UCSD-AML1 (cell line): ENCODE measurements around the gene PDLIM7.
"Not testable (repeated sequence)": the region's sequence is repeated elsewhere in the genome, so short reads cannot be mapped to it uniquely, and the experiment has no call there.

Experiments
- DNase-seq: peaks from one replicate; lab custom pipeline; 2025; ENCODE audit not compliant: unreplicated experiment; lab: John Stamatoyannopoulos, UW

The PDLIM7 gene

DNA sequence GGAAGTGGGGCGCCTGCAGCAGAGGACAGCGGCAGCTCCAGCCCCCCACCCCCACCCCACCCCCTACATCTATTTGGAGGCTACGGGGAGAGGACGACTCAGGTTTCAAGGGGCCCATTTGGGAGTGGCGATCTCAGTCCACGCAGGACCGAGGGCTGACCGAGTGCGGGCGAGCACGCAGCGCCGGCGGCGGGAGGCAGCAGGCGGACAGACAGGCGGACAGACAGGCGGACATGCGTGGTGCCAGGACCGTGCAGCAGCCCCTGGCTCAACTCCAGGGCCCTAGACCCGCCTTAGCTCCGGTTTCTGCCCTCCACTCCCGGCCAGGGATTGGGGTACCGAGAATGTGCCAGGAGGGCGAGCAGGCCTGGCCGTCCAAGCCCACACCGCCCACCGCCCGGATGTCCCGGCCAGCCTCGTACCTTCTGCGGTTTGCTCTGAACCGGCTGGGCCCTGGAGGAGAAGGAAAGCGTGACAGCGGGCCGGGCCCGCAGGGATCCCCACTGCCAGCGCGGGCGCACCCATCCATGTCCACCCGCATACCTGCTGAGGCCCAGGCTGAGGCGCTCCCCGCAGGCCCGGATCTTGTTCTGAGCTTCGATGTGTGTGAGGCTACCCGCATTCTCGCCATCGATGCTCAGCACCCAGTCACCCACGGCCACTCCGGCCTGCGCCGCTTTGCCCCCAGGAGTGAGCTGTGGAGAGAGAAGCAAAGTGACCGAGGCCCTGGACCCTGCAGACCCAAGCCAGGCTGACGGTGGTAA lies 5.2 kb downstream of the PDLIM7 start:
- no peak for DNase-seq

DNA sequence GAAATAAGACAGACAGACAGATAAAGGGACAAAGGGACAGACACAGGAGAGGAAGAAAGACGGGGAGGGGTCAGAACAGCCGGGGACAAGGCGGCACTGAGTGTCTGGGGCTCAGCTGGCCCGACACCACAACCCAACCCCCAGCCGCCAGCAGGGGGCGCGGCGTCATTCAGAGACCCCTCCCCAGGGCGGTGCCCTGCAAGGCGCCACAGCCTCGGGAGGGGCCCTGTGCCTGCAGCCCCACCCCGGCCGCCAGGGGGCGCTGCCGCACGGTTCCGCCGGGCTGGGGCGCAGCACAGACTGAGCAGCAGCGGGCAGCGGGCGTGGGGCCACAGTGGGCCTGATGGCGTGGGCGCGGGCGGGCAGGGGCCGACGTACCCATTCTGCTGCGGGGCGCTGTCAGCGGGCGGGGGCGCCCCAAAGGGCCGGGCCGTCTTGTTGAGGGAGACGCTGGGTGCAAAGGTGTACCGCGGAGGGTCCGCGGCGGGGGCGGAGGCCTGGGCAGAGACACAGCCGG lies 5.9 kb downstream of the PDLIM7 start:
- DNase-seq = peak; percentile 59

DNA sequence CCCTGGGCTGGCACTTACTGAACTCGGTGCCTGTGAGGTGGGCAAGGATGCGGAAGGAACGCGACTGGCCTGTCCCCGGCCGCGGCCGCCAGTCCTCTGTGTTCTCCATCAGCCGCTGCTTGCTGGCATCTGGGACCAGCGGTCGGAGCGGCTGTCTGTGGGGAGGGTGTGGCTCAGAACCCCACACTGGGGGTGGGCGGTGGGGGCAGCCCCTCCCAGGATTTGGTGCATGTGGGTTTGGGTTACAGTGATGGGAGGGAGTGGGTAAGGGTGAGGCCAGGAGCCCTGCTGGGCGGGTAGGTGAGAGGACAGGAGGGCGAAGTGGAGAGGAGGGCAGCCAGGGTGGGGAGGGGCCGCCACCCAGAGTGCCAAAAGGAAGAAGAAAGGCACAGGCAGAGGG lies 6.4 kb downstream of the PDLIM7 start:
- DNase-seq = no peak

DNA sequence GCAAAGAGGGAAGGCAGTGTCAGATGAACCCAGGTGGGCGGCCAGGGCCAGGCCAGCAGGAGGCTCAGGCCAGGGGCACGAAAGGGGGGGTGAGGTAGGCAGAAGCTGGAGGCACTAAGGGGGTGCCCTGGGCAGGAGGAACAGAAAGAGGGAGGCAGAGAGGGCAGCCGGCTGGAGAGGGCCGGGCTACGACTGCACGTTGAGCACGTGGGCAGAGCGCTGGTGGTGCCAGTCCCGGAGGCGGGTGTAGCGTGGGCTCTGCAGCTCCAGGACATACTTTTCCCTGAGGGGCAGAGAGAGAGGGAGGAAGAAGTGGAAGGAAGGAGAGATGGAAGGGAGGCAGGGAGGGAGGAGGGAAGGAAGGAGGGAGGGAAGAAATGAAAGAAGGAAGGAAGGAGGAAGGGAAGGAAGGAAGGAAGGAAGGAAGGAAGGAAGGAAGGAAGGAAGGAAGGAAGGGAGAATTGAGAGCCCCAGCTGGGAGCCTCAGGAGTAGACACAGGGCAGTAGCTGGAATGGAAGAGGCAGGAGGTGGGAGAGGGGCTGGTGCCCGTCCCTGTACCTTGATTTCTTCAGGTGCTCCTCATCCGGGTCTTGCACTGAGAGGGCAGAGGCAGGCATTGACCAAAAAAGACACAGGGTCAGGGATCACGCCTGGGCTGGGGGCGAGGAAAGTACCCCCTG lies 7.0 kb downstream of the PDLIM7 start:
- DNase-seq = no peak

DNA sequence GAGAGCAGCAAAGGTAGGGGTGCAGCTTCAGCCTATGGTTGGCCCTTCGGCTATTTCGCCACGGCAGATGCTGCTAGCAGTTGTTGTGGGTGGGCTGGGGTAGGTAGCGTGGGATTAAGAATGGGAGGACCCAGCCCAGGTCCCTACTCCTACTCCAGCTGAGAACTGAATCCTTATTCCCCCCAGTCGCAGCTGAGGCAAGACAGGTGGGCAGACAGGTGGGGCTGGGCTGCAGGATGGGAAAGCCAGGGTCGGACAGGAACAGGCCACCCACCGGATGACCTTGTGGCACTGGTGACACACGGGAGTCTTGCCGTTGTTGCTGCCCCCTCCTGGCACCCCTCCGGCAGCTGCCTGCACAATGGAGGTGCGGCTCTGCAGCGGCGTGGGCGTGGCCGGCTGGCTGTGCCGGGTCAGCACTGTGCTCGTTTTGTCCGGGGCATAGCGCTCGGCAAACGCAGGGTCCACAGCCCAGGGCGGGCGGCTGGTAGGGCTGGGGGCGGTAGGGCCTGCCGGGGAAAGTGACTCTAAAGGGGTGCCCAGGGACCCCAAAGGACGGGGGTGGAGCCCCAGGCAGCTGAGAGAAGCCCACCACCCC lies 8.2 kb downstream of the PDLIM7 start:
- no peak for DNase-seq

DNA sequence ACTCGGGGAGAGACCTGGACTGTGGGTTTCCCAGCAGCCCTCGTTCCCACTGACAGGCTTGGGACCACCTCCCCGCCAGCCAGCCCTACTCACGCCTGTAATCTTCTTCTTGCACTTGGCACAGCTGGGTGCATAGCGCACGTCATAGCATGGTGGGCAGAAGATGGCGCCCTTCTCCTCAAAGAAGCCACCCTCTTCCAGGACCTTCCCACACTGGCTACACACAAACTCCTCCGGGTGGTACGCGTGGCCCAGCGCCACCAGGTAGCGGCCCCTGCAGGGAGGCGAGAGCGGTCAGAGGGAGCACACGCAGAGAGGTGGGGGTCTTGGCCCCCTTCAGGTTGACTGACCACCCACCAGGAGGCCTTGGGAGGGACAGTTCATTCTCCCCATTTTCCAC lies 9.4 kb downstream of the PDLIM7 start:
- DNase-seq = no peak

DNA sequence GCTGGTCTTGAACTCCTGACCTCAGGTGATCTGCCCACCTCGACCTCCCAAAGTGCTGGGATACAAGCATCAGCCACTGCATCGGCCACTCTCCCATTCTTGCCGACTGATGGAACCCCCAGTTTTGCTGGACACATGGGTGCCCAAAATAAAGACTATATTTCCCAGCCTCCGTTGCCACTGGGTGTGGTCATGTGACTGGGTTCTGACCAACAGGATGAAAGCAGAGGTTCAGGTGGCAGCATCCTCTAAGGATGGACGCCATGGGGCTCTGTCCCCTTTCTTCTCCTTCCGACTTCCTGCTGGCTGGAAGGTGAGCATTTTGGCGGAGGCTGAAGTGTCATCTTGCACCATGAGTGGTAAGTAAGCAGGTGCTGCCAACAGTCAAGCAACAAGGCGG lies 10.3 kb downstream of the PDLIM7 start:
- no peak for DNase-seq

DNA sequence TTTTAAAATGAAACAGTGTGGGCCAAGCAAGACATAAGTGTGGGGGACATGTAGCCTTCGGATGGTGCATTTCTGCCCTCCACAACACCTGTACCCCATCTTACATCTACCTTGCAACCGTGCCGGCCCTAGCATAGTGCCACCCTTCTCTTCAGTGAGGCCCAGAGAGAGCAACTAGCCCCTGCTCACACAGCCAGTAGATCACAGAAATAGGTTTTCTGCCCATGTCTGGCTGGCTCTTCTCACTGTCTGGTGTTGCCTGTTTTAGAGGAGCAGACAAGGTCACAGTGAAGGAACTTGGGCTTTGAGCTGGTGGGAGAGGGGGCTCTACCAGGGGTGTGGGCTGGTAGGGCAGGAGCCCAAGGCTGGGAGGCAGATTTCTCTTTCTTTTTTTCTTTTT lies 11.1 kb downstream of the PDLIM7 start:
- no peak for DNase-seq

DNA sequence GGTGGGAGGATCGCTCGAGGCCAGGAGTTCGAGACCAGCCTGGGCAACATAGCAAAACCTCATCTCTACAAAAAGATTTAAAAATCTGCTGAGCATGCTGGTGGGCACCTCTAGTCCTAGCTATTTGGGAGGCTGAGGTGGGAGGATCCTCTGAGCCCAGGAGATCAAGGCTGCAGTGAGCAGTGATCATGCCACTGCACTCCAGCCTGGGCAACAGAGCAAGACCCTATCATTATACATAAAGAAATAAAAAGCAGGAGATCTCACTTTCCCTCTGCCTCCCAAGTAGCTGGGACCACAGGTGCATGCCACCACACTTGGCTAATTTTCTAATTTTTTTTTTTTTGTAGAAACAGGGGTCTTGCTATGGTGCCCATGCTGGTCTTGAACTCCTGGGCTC lies 11.7 kb downstream of the PDLIM7 start:
- DNase-seq = not testable (repeated sequence)

DNA sequence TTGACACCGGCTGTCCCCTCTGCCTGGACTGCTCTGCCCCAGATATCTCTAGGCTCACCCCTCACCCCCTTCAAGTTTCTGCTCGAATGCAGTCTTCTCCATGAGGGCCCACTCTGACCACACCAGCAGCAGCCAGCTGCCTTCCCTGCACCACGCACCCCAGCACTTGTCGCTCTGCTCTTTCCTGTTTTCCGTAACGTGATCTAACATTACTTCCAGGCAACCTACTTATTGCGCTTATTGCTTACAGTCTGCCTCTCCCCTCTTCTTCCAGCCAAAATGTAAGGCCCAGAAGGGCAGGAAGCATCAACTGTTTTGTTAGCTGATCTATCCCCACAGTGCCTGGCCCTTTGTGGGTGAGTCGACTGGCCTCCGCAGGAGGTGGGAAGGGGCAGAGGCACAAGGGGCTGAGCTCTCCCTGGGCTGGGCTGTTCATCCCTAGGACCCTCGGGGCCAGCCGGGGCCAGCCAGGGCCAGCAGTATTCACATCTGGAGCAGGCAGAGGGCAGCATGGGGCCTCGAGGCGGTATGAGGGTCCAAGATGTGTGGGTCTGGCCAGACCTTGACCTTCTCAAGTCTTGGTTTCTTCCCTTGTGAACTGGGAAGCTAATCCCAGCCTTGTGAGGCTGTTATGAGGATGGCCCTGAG lies 12.4 kb downstream of the PDLIM7 start:
- no peak for DNase-seq

DNA sequence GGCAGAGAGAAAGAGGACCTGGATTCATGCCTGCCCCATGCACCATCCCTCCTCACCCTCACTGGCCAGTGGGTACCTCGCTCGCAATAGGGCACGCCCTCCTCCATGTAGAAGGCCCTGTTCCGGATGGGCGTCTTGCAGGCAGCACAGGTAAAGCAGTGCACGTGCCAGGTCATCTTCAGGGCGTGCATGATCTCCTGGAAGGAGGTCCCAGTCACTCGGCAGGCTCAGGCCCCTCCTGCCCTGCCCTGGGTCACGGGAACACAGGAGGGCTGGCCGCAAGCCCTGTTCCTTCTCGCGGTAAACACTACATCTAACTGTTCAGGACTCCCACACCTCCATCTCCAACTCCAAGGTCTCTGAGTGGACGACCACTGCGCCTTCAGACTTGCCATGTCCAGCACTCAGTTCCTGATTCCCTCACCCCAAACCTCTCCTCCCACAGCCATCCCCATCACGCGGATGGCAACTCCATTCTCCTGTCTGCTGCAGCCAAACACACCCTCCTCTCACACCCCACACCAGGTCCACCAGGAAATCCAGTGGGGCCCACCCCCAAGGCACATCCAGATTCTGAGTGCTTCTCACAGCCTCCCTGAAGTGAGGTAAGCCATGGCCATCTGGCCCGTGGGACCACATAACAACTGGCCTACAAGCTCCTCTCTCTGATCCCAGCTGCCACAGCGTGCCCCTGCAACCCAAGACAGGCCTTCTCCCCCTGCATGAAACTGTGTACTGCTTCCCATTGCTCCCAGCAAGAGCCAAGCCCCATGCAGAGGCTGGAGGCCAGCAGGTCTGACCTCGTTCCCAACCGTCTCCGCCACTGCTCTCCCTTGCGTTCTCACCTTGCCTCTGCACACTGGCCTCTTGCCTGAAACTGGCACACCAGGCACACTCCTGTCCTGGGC lies 13.2 kb downstream of the PDLIM7 start:
- DNase-seq = no peak

DNA sequence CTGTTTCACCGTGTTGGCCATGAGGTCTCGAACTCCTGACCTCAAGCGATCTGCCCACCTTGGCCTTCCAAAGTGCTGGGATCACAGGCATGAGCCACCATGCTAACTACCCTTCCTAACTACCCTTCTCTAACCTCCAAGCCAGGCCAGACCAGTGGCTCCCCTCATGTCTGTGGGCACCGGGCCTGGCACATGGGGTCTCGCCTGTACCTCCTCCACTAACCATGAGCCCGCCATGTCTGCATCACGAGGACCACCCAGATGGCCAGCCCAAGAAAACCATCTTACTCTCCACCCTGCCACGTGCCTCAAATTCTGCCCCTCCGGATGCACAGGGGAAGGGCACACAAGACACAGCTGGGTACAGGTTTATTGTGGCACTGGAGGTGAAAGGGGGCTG lies 14.4 kb downstream of the PDLIM7 start:
- DNase-seq = no peak

DNA sequence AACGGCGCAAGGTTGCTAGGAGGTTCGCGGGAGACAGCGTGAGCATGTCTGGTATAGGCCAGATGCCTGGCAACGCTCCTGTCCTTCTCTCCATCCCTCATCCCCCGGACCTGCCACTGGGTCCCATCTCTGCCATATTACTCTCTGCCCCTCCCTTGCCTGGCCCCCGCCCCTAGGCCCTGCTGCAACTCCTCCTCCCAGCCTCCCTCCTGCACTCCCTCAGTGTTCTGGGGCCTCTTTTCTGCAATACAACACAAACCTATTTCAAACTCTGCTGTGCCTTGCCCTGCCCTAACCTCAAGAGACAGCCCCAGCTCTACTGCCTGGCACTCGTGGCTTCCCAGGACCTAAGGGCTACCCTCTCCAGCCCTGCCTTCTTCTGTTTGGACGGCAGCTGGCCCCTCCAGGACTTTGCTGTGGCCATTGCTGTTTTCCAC lies 15.0 kb downstream of the PDLIM7 start:
- no peak for DNase-seq

DNA sequence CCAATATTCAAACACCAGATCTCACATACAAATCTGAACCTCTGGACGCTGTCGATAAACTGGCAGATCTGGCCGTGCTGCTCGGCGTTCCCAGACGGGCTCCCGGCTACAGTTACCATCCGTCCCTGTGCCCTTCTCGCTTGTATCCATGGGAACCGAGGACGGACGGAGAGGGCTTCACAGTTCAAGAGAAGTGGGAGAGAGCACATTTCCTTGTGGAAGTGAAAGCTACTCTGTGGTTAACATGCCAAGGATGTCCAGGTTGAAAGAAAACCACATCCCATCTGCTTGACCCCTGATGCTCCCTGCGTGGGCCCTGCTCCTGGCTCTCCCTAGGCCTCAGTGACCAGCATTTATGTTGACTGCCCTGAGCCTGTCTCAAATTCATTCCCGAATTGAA lies 17.6 kb downstream of the PDLIM7 start:
- DNase-seq = no peak

DNA sequence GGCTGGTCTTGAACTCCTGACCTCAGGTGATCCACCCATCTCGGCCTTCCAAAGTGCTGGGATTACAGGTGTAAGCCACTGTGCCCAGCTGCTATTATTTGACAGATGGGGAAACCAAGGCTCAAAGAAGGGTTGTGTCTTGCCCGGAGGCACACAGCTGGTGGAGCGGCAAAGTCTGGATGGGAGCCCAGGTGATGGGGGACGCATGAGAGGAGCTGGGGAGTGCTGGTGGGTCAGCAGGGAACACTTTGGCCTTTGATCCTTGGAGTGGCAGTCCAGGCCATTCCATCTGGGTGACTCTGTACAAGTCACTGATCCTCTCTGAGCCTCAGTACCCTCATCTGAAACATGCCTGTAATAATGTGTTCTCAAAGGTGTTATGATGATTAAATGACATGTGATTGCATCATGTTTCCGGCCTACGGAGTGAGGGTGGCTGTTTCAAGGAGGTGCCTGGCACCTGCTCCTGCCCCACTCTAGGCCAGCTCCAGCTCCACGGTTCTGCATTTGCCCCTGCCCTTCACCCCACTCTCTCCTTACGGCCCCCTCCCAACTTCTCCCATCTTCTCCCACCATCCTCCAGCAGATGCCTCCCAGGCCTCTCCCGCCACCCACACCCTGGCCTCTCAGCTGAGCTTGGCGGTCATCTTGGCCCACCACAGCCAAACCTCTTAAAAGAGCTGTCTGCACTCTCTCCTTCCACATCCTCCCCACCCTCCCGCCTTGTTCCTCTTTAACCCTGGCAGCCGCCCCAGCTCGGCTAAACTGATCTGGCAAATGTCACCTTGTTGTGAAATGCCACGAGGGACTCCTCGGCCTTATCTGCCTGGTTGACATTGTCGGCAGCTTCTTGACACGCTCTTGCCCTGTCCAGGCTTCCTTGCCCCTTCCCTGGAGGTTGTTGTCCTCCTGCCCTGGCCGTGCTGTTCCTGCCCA lies 18.4 kb downstream of the PDLIM7 start:
- peak; percentile 62 for DNase-seq

DNA sequence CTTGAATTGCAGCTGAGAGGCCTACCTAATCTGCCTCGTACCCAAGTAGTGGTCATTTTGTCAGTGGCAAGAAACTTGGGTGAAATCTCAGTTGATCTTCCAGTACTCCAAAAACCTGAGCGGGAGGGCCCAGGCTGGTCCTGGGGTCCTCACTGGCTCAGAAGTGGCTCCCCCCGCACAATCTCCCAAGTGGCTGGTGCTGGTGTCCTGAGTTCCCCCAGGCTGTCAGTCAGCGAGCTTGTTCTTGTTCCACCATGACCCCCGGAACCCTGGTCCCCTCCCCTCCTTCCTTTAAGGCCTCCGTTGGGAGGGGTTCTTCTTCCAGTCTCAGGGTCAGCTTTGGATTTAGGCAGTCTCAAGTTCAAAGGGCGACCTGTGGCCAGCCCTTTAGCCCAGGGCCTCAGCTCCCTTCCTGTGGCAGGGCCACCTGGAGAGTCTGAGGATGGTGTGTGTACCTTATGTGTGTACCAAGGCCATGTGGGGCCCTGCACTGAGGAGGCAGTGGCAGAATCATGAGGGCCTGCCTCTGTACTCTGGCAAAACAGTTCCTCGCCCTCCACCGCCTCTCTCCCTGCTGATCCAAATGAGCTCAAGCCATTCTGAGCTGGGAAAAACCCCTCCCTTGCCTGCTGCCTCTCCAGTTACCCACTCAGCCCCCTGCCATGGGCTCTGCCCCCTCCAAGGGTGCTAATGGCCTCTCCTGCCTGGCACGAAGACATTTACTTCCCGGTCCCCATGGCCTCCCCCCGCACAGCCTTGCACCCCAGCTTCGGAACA lies 19.5 kb downstream of the PDLIM7 start:
- DNase-seq = no peak

DNA sequence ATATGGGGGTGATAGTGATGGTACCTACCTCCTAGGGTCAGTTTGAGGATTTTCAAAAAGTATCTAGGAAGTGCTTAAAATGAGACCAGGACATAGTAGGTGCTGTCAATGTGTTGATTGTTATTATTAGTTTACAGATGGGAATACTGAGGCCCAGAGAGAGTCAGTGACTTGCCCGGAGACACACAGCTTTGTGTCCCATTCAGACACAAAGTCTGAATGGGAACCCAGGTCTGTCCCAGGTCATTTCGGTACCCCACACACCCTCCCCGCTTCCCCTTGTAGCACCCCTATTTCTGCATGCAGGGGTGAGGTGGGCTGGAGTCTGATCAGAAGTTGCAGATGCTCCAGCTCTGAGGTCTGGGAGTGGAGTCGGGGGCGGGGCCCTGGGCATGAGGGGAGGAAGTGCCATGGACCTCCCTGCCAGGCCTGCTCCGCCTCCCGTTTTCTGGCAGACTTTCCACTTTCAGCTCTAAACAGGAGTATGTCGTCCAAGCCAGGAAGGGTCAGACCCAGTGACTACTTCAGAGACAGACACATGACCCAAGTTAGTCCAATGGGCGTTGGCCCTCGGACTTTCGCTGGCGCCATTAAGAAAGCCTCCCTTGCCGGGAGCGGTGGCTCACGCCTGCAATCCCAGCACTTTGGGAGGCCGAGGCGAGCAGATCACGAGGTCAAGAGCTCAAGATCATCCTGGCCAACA lies 20.7 kb downstream of the PDLIM7 start:
- no peak for DNase-seq
